Stomach (tissue), 9 donors: ENCODE results near the gene PRKCD. TPM values are rescaled to one million over a fixed set of nuclear protein-coding genes. Genes with fewer than 3 reads are reported as not detected.

Experiments used
- DNase-seq, 2 donors: peaks; one replicate each; pipeline versions ENCODE4 v3.0.0 to v3.0.0-alpha.2; 2013 to 2019
- H3K27ac ChIP-seq, 5 donors: fragments of 200-600 bp in 4 of 5; sonication (generic) in 4 of 5; one replicate each; pipeline ENCODE4 v1.5.1; 2013 to 2019; ENCODE audit warnings: mild to moderate bottlenecking in 1 of 5, moderate library complexity in 1 of 5
- H3K27me3 ChIP-seq, 3 donors: fragments of 200-600 bp; sonication (generic); one replicate each; pipeline ENCODE4 v1.5.1; 2017 to 2019; ENCODE audit warnings: mixed run types in 1 of 3
- H3K36me3 ChIP-seq, 4 donors: fragments of 200-600 bp; sonication (generic); 1 replicate in 3 of 4; 2 replicates in 1 of 4; pipeline ENCODE4 v1.5.1; 2016 to 2019
- H3K4me1 ChIP-seq, 4 donors: fragments of 200-600 bp; sonication (generic); one replicate each; pipeline ENCODE4 v1.5.1; 2016 to 2019
- H3K4me3 ChIP-seq, 4 donors: fragments of 200-600 bp; sonication (generic) in 3 of 4; one replicate each; pipeline ENCODE4 v1.5.1; 2016 to 2019; ENCODE audit warnings: mild to moderate bottlenecking in 1 of 4
- H3K9me3 ChIP-seq, 4 donors: fragments of 200-600 bp; sonication (generic); one replicate each; pipeline ENCODE4 v1.5.1; 2016 to 2019
- CTCF ChIP-seq, 7 experiments: fragments of 450-650 bp in 4 of 7; fragments of 200-600 bp in 3 of 7; sonication (generic) in 3 of 7; IDR thresholded peaks; one replicate each; pipeline ENCODE4 v1.5.1; 2016 to 2019; ENCODE audit warnings: antibody characterized with exemption in 7 of 7, control low read depth in 2 of 7, mild to moderate bottlenecking in 1 of 7
- EP300 ChIP-seq: sonication (generic); formaldehyde crosslinking; IDR thresholded peaks from one replicate; pipeline ENCODE4 v1.6.1; 2017; ENCODE audit warnings: antibody characterized with exemption
- POLR2A ChIP-seq, 4 donors: fragments of 450-650 bp; IDR thresholded peaks; one replicate each; pipeline ENCODE4 v1.6.1; 2016; ENCODE audit warnings: antibody characterized with exemption in 4 of 4, control low read depth in 2 of 4, mild to moderate bottlenecking in 1 of 4, moderate library complexity in 1 of 4
- POLR2AphosphoS5 ChIP-seq, 3 donors: sonication (generic); formaldehyde crosslinking; IDR thresholded peaks; one replicate each; pipeline ENCODE4 v1.6.1; 2016; ENCODE audit warnings: antibody characterized with exemption in 3 of 3
- WGBS, 5 donors: extraction: QIAGEN DNeasy Blood & Tissue Kit in 3 of 5; methylation state at CpG; one replicate each; pipeline versions ENCODE4 v1.1.5 to v1.1.7; 2013 to 2018; 5-methylcytosine and 5-hydroxymethylcytosine counted together
- intact Hi-C: fragments of 100-400 bp; cut with DNase I; formaldehyde crosslinking; loops from one replicate; pipeline ENCODE4 v1.15.1; 2023; ENCODE audit warnings: low total_unique reads
- polyA plus RNA-seq, 3 donors: library from polyadenylated mRNA; stranded (reverse); fragments of 200-250 nt; gene quantifications; one replicate each; pipeline ENCODE4 v1.2.3, GENCODE V29; 2013
- total RNA-seq, 5 donors: library from RNA; depleted of rRNA; stranded (reverse); fragments of >200 nt; gene quantifications; one replicate each; pipeline versions ENCODE4 v1.1.0 to v1.2.3, GENCODE V29; 2014 to 2016
- donor health status: healthy with polysubstance abuse.
- donor health status: Bipolar disorder and iron deficiency.
- donor health status: healthy.

PRKCD gene
- total and polyA plus RNA-seq, 8 donors: 15.6 to 117 (median 37.2) TPM

DNA sequence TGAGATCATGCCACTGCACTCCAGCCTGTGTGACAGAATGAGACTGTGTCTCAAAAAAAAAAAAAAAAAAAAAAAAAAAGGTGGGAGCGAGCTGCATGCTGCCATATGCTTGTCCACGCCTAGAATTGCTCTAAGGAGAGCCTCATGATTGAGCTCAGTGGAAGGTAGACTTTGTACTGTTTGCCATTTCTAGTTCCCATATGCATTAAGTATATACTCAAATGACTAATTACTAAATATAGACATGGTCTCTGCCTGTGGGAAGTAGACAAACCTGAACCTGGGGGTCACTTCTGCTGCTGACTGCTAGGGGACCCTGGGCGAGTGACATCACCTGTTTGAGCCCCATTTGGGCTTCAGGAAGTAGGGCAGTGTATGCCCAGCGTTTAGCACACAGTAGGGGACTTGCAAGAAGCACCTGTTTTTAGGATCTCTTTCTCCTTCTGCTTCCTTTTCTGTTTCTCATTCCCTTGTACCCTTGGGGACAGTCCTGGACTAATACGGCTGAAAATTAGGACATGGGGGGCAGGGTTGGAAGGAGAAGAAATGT is 27.2 kb downstream of the PRKCD start:
- WGBS, 5 donors: 74 to 90% (median 80%) methylated on average over 5 of the region's 5 CpGs
- intact Hi-C loops: no loop called here
- H3K4me1 ChIP-seq: peaks cover 3 to 5% (median 4%) of the 10 kb centered on the region in 4 donors
- no peak overlapping the region for H3K4me3 ChIP-seq
- H3K27me3 ChIP-seq: no peaks in the 10 kb centered on the region
- H3K27ac ChIP-seq: no peak overlapping the region
- peaks cover 61 to 100% (median 93%) of the 10 kb centered on the region in 4 donors for H3K36me3 ChIP-seq
- H3K9me3 ChIP-seq: no peaks in the 10 kb centered on the region
- DNase-seq: peak in 1 of 2 donors; percentile 84
- TF ChIP-seq CTCF (IDR thresholded peaks at IDR 0.05): no peak
- TF ChIP-seq POLR2AphosphoS5 (IDR thresholded peaks at IDR 0.05): no peak
- no peak for TF ChIP-seq EP300
- TF ChIP-seq POLR2A (IDR thresholded peaks at IDR 0.05): no peak

- Histone ChIP-seq H3K9me3 (no peaks in the 10 kb centered on the region), H3K27ac (no peak overlapping the region), H3K4me1 (peaks cover 4 to 10% (median 9%) of the 10 kb centered on the region in 4 donors), H3K36me3 (peaks cover 56 to 100% (median 91%) of the 10 kb centered on the region in 4 donors), H3K27me3 (no peaks in the 10 kb centered on the region), H3K4me3 (no peak overlapping the region)
- intact Hi-C loops: no loop called here
- no peak for DNase-seq
- WGBS, 5 donors: 95 to 97% (median 95%) methylated on average over 9 to 13 of the region's 13 CpGs
- TF ChIP-seq EP300 (no peak), POLR2A (IDR thresholded peaks at IDR 0.05) (no peak), CTCF (IDR thresholded peaks at IDR 0.05) (no peak), POLR2AphosphoS5 (IDR thresholded peaks at IDR 0.05) (no peak)
Measured at GRCh38 chr3:53188720-53189119, 27.7 kb downstream of the PRKCD start.

DNA sequence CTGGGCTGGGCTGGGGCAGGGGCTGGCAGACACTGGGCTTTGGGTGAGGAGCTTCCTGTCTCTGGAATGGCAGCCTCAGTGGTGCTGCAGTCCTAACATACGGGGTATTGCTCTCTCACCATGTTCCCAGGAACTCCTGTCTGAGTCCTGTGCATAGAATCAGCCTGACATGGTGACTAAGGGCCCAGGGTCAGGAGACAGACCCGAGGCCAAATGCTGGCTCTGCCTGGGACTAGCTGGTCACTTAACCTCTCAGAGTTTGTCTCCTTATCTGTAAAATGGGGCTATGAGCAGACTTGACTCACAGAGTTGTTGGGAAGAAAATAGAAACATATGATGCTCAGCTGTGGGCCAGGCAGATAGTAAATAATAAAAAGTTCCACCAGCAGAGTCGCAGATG is 28.3 kb downstream of the PRKCD start:
- WGBS, 5 donors: 91 to 100% (median 93%) methylated on average over 2 to 3 of the region's 3 CpGs
- no peak for DNase-seq
- Histone ChIP-seq H3K27me3 (no peaks in the 10 kb centered on the region), H3K4me1 (peaks cover 5 to 16% (median 12%) of the 10 kb centered on the region in 4 donors), H3K27ac (no peak overlapping the region), H3K4me3 (no peak overlapping the region), H3K9me3 (no peaks in the 10 kb centered on the region), H3K36me3 (peaks cover 51 to 98% (median 88%) of the 10 kb centered on the region in 4 donors)
- intact Hi-C loops: no loop called here
- no peak for TF ChIP-seq CTCF (IDR thresholded peaks at IDR 0.05)
- no peak for TF ChIP-seq EP300
- no peak for TF ChIP-seq POLR2A (IDR thresholded peaks at IDR 0.05)
- TF ChIP-seq POLR2AphosphoS5 (IDR thresholded peaks at IDR 0.05): no peak

DNA sequence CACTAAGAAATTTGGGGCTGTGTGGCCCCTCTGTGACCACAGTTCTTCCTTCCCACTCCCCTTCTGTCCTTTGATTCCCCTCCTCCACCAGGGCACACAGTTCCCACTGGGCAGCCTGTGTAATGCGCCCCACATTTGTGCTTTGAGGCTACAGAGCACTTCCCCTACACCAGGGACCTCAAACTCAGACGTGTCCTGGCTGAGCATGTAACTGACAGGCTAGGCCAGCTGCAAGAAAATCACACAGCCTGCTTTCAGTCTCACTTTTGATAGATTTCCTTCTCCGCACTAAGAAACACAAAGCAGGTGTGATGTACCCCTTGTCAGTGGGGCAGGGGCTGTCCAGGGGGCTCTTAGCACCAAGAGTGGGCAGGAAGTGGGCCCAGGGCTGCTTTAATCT is 29.6 kb downstream of the PRKCD start:
- 83 to 92% (median 88%) methylated on average over 3 of the region's 3 CpGs for WGBS, 5 donors
- Histone ChIP-seq H3K36me3 (peaks cover 46 to 84% (median 74%) of the 10 kb centered on the region in 4 donors), H3K4me1 (peaks cover 12 to 30% (median 20%) of the 10 kb centered on the region in 4 donors), H3K27ac (no peak overlapping the region), H3K27me3 (no peaks in the 10 kb centered on the region), H3K4me3 (no peak overlapping the region), H3K9me3 (no peaks in the 10 kb centered on the region)
- intact Hi-C loops: no loop called here
- no peak for TF ChIP-seq POLR2A (IDR thresholded peaks at IDR 0.05)
- no peak for TF ChIP-seq EP300
- no peak for TF ChIP-seq CTCF (IDR thresholded peaks at IDR 0.05)
- TF ChIP-seq POLR2AphosphoS5 (IDR thresholded peaks at IDR 0.05): no peak
- no peak for DNase-seq
